NCI-H446 treated with DMSO at 0.1 percent for 48 hours (cell line): ENCODE results near the gene PABPN1.
"Not testable (repeated sequence)": the region's sequence is repeated elsewhere in the genome, so short reads cannot be mapped to it uniquely, and the experiment has no call there.

ENCODE experiments used
- DNase-seq: peaks from one replicate; lab custom pipeline; 2025; lab: John Stamatoyannopoulos, UW

PABPN1 gene

GRCh38 chr14:23301288-23301968 lies 19.8 kb upstream of the PABPN1 start:
- peak; percentile 97 for DNase-seq

DNA sequence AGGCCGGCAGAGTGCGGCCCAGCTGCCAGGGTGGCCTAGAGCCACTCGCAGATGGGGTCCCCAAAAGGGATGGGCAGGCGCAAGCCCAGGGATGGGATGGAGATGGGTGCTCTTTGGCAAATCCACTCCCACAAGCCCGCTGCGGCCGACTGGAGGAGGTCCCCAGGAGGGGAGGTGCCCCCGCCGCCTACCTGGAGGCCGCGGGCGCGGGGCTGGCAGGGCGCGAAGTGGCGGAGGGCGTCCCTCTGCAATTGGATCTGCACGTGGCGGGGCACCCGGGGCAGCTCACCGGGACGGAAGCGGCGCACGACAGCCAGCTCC lies 19.3 kb upstream of the PABPN1 start:
- DNase-seq = no peak

GRCh38 chr14:23302290-23303225 lies 18.7 kb upstream of the PABPN1 start, which contains the start of gene PPP1R3E:
Gene PPP1R3E (minus strand): TSS chr14:23302859. CDS start chr14:23302576, 283 bp downstream.
- peak; percentile 11 for DNase-seq

DNA sequence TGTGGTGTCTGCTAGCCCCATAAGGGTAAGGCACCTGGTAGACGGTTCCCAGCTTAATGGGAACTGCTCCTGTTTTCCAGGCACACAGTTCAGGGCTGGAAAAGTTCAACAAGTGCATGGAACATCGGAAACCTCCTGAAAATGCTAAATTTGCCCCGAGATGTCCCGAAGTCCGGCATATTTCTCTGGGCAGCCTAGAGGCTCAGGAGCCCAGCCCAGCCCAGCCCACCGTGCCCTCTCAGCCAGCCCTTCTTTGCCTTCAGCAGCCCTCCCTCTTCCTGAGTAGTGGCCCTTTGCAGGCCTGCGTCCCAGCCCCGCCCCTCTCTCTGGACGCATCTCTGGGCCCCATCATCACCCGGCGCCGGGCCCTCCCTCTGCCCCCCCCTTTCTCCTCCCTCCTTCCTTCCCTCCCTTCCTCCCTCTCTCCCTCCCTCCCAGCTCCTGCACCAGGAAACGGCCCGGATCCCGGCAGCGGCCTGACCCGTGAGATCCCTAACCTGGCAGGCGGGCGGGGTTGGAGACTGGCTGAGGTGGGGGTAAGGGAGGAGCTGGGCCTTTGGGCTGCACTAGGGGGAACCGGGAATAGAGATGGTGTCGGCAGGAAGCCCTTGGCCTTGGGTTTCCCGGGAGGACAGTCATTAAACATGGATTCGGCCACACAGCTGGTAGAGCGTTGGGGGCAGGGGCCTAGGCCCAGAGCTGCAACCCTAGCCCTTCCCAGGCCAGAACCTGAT lies 14.7 kb upstream of the PABPN1 start, which contains the start of gene BCL2L2:
TSS of gene BCL2L2 (plus strand) at position 422 of the 734 bp plus-strand sequence. CDS start 935 bp downstream, outside the sequence.
- DNase-seq = peak; percentile 62

DNA sequence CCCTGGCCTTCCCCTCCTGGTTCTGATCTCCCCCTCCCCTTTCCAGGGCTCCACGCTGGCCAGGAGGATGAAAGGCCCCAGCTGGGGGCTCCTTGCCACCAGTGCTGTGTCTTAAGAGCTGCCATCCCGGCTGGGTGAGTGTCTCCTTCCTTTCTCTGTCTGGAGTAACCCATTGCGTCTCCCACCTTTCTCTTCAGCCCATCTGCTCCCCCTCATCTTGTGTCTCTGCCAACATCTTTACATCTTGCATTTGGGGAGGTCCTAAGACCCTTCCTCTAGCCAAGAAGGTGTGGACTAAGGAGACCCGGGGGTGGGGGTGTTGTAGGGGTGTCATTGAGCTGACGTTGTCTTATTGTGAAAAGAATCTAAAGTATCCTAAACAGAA lies 14.1 kb upstream of the PABPN1 start:
- DNase-seq = no peak

GRCh38 chr14:23307687-23308644 lies 13.3 kb upstream of the PABPN1 start:
- no peak for DNase-seq

DNA sequence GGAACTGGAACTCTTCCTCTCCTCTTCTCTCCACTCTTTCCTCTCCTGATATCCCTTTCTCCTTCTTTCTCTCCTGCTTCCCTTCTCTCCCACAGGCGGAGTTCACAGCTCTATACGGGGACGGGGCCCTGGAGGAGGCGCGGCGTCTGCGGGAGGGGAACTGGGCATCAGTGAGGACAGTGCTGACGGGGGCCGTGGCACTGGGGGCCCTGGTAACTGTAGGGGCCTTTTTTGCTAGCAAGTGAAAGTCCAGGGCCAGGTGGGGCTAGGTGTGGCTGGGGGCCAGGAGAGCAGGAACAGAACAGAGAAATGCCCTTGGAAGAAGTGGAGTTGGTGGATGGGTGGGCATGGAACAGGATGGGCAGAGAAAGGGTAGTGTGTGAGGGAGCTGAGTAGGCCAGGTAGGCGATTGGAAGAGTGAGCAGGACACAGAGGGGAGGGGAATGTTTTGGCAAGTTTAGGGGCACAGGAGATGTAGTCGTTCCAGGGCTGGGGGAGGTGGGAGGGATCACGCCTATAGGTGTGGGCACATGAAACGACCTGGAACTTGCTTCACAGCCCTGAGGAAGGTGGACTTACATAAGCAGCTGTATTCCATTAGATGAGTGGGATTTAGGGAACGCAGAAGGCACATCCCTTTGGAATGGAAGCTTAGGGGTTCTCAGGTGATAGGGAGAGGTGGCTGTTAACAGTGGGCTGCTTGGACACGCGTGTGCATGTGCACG lies 12.4 kb upstream of the PABPN1 start:
- no peak for DNase-seq

- DNase-seq = no peak
Observed at GRCh38 chr14:23310546-23310945, 10.7 kb upstream of the PABPN1 start.

- DNase-seq = no peak
Observed at GRCh38 chr14:23316300-23316699, 5.0 kb upstream of the PABPN1 start.

DNA sequence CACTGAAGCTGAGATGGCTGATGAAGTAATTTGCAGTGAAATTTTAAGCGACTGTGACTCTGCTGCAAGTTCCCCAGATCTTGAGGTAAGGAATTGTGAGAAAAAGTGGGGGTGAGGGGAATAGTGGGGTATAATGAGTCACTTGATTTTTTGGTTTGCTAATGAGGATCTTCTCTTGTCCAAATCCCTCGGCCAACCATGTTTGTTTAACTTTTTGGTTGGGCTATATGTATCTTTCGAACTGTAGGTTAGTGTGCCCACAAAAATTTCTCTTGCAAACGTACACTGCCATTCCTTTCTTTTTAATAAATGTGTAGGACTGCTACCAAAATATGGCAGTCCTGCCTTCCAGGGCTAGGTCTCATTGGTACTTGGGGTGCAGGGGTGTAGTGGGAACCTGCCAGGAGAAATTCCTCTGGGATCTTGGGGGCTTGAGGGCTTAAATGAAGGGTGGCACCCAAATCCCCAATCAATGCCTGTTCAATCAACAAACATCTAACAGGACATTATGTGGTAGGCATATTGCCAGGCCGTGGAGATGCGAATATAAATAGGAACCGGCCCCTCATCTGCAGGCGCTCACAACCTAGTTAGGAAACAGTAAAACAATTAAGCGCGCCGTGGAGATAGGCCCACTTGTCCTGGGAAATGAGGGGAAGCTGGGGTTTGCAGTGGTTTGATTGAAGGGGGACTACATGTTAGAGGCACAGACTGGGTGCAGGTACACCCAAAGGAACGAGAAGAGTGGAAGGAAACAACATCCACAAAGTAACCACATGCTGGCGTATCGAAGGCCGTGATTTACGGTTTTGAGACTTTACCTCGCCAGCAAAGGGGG lies 1.3 kb upstream of the PABPN1 start:
- no peak for DNase-seq

DNA sequence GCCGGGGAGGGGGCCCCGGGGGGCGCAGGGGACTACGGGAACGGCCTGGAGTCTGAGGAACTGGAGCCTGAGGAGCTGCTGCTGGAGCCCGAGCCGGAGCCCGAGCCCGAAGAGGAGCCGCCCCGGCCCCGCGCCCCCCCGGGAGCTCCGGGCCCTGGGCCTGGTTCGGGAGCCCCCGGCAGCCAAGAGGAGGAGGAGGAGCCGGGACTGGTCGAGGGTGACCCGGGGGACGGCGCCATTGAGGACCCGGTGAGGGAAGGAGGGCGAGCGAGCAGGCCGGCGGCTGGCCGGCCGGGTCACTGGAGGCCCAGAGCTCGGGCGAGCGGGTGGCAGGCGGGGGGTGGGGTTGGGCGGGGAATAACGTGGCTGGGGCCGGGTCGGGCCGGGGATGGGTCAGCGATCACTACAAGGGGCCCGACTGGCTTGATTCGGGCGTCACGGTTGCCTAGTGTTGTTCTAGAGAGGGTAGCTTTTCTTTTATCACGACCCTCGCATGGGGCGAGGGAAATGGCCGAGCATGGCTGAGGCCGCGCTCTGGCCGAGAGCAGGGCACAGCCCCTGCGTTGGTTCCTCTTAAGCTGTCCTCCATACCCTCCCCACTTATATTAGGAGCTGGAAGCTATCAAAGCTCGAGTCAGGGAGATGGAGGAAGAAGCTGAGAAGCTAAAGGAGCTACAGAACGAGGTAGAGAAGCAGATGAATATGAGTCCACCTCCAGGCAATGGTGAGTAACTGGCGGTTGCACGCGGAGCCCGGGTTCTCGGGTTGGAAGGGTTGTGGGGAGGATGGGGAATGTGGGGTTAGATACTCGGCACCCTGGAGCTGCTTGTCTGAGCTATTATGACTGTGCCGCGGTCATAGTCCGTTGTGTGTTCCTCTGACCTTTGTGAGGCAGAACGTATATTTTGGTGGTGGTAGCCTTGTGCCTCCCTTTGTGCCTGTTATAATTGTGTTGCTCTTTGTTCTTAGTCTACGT lies 603 bp downstream of the PABPN1 start:
- no peak for DNase-seq

- no peak for DNase-seq
Observed at GRCh38 chr14:23322568-23323517, 1.6 kb downstream of the PABPN1 start.

- no peak for DNase-seq
Observed at GRCh38 chr14:23323838-23324454, 2.7 kb downstream of the PABPN1 start.

DNA sequence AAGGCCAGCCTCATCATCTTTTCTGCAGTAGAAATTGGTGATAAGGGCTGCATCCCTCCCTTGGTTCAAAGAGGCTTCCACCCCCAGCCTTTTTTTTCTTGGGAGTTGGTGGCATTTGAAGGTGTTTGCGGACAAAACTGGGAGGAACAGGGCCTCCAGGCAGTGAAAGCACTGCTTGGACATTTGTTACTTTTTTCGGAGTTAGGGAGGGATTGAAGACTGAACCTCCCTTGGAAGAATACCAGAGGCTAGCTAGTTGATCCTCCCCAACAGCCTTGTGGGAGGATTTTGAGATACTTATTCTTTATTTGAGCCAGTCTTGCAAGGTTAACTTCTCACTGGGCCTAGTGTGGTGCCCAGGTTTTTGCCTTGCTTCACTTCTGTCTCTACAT lies 3.2 kb downstream of the PABPN1 start:
- no peak for DNase-seq

GRCh38 chr14:23324993-23325392 lies 3.7 kb downstream of the PABPN1 start:
- DNase-seq = no peak

GRCh38 chr14:23325746-23326145 lies 4.5 kb downstream of the PABPN1 start:
- not testable (repeated sequence) for DNase-seq
